HepG2 (cell line): ENCODE results near the gene CCNA2. TPM values are rescaled to one million over a fixed set of nuclear protein-coding genes. Genes with fewer than 3 reads are reported as not detected.

Source experiments
- BCLAF1 ChIP-seq: fragments of 450-650 bp; IDR thresholded peaks from 2 replicates; pipeline ENCODE4 v1.6.1; 2017; ENCODE audit warnings: mild to moderate bottlenecking
- CREB3 ChIP-seq: sonication (generic); formaldehyde crosslinking; IDR thresholded peaks from 2 replicates; pipeline ENCODE4 v1.5.0; 2020; ENCODE audit warnings: missing genetic modification reagents
- DBP ChIP-seq: sonication (generic); formaldehyde crosslinking; IDR thresholded peaks from 2 replicates; pipeline ENCODE4 v1.4.0; 2020; ENCODE audit warnings: missing genetic modification reagents; ENCODE audit errors: not compliant biosample characterization
- ETS1 ChIP-seq: sonication (generic); formaldehyde crosslinking; IDR thresholded peaks from 2 replicates; pipeline ENCODE4 v1.4.0; 2020; ENCODE audit warnings: missing genetic modification reagents
- GMEB2 ChIP-seq: IDR thresholded peaks from 2 replicates; pipeline ENCODE4 v1.6.1; 2016; ENCODE audit warnings: missing biosample characterization, missing genetic modification reagents, low read depth
- GPN1 ChIP-seq: sonication (generic); formaldehyde crosslinking; IDR thresholded peaks from 2 replicates; pipeline ENCODE4 v1.5.1; 2020; ENCODE audit warnings: missing genetic modification reagents, borderline replicate concordance
- GTF3A ChIP-seq: sonication (generic); formaldehyde crosslinking; conservative IDR thresholded peaks from 2 replicates; pipeline ENCODE4 v1.4.0; 2020; ENCODE audit warnings: mild to moderate bottlenecking, missing genetic modification reagents
- HMGA1 ChIP-seq: sonication (generic); formaldehyde crosslinking; conservative IDR thresholded peaks from 2 replicates; pipeline ENCODE4 v1.4.0; 2020; ENCODE audit warnings: missing genetic modification reagents
- KDM4B ChIP-seq: sonication (generic); formaldehyde crosslinking; IDR thresholded peaks from 2 replicates; pipeline ENCODE4 v1.4.0; 2020; ENCODE audit warnings: missing genetic modification reagents
- KLF11 ChIP-seq: IDR thresholded peaks from 2 replicates; pipeline ENCODE4 v1.6.1; 2016; ENCODE audit warnings: missing compliant biosample characterization
- KLF12 ChIP-seq: sonication (generic); formaldehyde crosslinking; IDR thresholded peaks from 2 replicates; pipeline ENCODE4 v1.4.0; 2020; ENCODE audit warnings: missing genetic modification reagents, borderline replicate concordance
- PLRG1 ChIP-seq: fragments of 450-650 bp; conservative IDR thresholded peaks from 2 replicates; pipeline ENCODE4 v1.6.1; 2016
- ZC3H13 ChIP-seq: sonication (generic); formaldehyde crosslinking; IDR thresholded peaks from 2 replicates; pipeline ENCODE4 v1.8.1; 2023; ENCODE audit warnings: mild to moderate bottlenecking, missing genetic modification reagents, moderate library complexity
- ZFP62 ChIP-seq: sonication (generic); formaldehyde crosslinking; IDR thresholded peaks from 2 replicates; pipeline ENCODE4 v1.4.0; 2020; ENCODE audit warnings: missing genetic modification reagents
- ZFY ChIP-seq: sonication (generic); formaldehyde crosslinking; IDR thresholded peaks from 2 replicates; pipeline ENCODE4 v1.4.0; 2020; ENCODE audit warnings: missing genetic modification reagents
- ZNF12 ChIP-seq: sonication (generic); formaldehyde crosslinking; IDR thresholded peaks from 2 replicates; pipeline ENCODE4 v1.5.0; 2020; ENCODE audit warnings: missing genetic modification reagents
- ZNF260 ChIP-seq: sonication (generic); formaldehyde crosslinking; IDR thresholded peaks from 2 replicates; pipeline ENCODE4 v1.4.0; 2020; ENCODE audit warnings: missing genetic modification reagents, low read depth, mild to moderate bottlenecking, borderline replicate concordance
- ZNF652 ChIP-seq: IDR thresholded peaks from 2 replicates; pipeline ENCODE4 v1.6.1; 2016; ENCODE audit warnings: low read depth, borderline replicate concordance
- ZNF782 ChIP-seq: sonication (generic); formaldehyde crosslinking; IDR thresholded peaks from 2 replicates; pipeline ENCODE4 v1.4.0; 2020; ENCODE audit warnings: missing genetic modification reagents, mild to moderate bottlenecking, borderline replicate concordance
- ZSCAN25 ChIP-seq: sonication (generic); formaldehyde crosslinking; IDR thresholded peaks from 2 replicates; pipeline ENCODE4 v1.8.0; 2022; ENCODE audit warnings: mild to moderate bottlenecking, missing genetic modification reagents
- ZUFSP ChIP-seq: sonication (generic); formaldehyde crosslinking; IDR thresholded peaks from 2 replicates; pipeline ENCODE4 v1.9.0; 2021; ENCODE audit warnings: missing genetic modification reagents, mild to moderate bottlenecking, borderline replicate concordance
- polyA plus RNA-seq, 8 experiments: library from polyadenylated mRNA; depleted of rRNA in 3 of 8; stranded (reverse) in 7 of 8; unstranded in 1 of 8; fragments of >200 nt; fragmentation: Illumina TruSeq in 4 of 8; extraction: Trizol in 4 of 8; gene quantifications; 2 replicates each; pipeline versions ENCODE4 v1.2.1 to v1.2.3, GENCODE V29; 2011 to 2016; ENCODE audit warnings: low read depth in 4 of 8, missing spikeins in 1 of 8, mixed read lengths in 1 of 8; ENCODE audit not compliant: insufficient read depth in 1 of 8
- total RNA-seq, 5 experiments: library from RNA; depleted of rRNA; stranded (reverse); fragments of >200 nt; fragmentation: Illumina TruSeq; extraction: Trizol; gene quantifications; 2 replicates each; pipeline ENCODE4 v1.2.3, GENCODE V29; 2016; ENCODE audit warnings: low read depth in 1 of 5

CCNA2 gene
- total and polyA plus RNA-seq, 2 of the 13 experiments (the other 11 are each of a cell fraction or from before 2014, with no cell fraction given) = 31.3 to 105 TPM

GRCh38 chr4:121823505-121824170 lies at the start of gene CCNA2 (continued):
- TF ChIP-seq HMGA1 (CRISPR knock-in tag) (no peak), ZSCAN25 (CRISPR knock-in tag) (peak; percentile 76; the same call in 1 of the 2 replicates), KLF12 (CRISPR knock-in tag) (0 out of 2 replicates have a peak, but pooled peaks have one; percentile 30), GMEB2 (CRISPR knock-in tag) (no peak), ZNF260 (CRISPR knock-in tag) (no peak), GPN1 (CRISPR knock-in tag) (no peak), KLF11 (CRISPR knock-in tag) (peak; percentile 21; the same call in 1 of the 2 replicates), GTF3A (CRISPR knock-in tag) (no peak), ZFP62 (CRISPR knock-in tag) (no peak), ZUFSP (CRISPR knock-in tag) (no peak), KDM4B (CRISPR knock-in tag) (no peak), DBP (no peak), ZNF652 (CRISPR knock-in tag) (peak; percentile 62; the same call in 1 of the 2 replicates), PLRG1 (no peak), ZNF782 (no peak), ZC3H13 (CRISPR knock-in tag) (peak; percentile 91; the same call in 1 of the 2 replicates), CREB3 (CRISPR knock-in tag) (no peak), ETS1 (CRISPR knock-in tag) (no peak), ZFY (CRISPR knock-in tag) (peak; percentile 73; the same call in 1 of the 2 replicates), BCLAF1 (no peak), ZNF12 (CRISPR knock-in tag) (no peak)
